EH (cell line): ENCODE measurements around the gene ACTR1A.
"Not testable (repeated sequence)": the region's sequence is repeated elsewhere in the genome, so short reads cannot be mapped to it uniquely, and the experiment has no call there.

ENCODE experiments used
- DNase-seq: peaks from one replicate; pipeline ENCODE4 v3.0.0-alpha.2; 2015; ENCODE audit warnings: low read depth

Gene ACTR1A

GRCh38 chr10:102514487-102515311, 12.2 kb upstream of the ACTR1A start:
- no peak for DNase-seq

- no peak for DNase-seq
Measured at GRCh38 chr10:102511583-102512274, 9.2 kb upstream of the ACTR1A start.

GRCh38 chr10:102509387-102509786, 6.9 kb upstream of the ACTR1A start:
- DNase-seq, result peak; percentile 74

GRCh38 chr10:102508506-102508905, 6.0 kb upstream of the ACTR1A start:
- no peak for DNase-seq

- DNase-seq, result no peak
Measured at GRCh38 chr10:102507521-102507920, 5.0 kb upstream of the ACTR1A start.

- no peak for DNase-seq
Measured at GRCh38 chr10:102505462-102506115, 3.1 kb upstream of the ACTR1A start.

- no peak for DNase-seq
Measured at GRCh38 chr10:102504976-102505300, 2.4 kb upstream of the ACTR1A start.

GRCh38 chr10:102504179-102504975, 1.9 kb upstream of the ACTR1A start:
- DNase-seq, result peak; percentile 54

GRCh38 chr10:102503264-102504178, 1.0 kb upstream of the ACTR1A start, which contains the start of gene SUFU:
Gene SUFU (plus strand): TSS chr10:102503972. CDS start chr10:102504153, 181 bp downstream.
- DNase-seq, result peak; percentile 98

- peak; percentile 100 for DNase-seq
Measured at GRCh38 chr10:102502029-102502336, 529 bp downstream of the ACTR1A start.

- DNase-seq, result peak; percentile 26
Measured at GRCh38 chr10:102501201-102502028, 1.1 kb downstream of the ACTR1A start.

- DNase-seq, result not testable (repeated sequence)
Measured at GRCh38 chr10:102500686-102501085, 1.8 kb downstream of the ACTR1A start.

GRCh38 chr10:102499356-102499755, 3.2 kb downstream of the ACTR1A start:
- DNase-seq, result no peak

- DNase-seq, result no peak
Measured at GRCh38 chr10:102497545-102497944, 5.0 kb downstream of the ACTR1A start.

- no peak for DNase-seq
Measured at GRCh38 chr10:102493771-102494170, 8.7 kb downstream of the ACTR1A start.

- no peak for DNase-seq
Measured at GRCh38 chr10:102492983-102493382, 9.5 kb downstream of the ACTR1A start.

GRCh38 chr10:102492344-102492939, 10.1 kb downstream of the ACTR1A start:
- no peak for DNase-seq

GRCh38 chr10:102491136-102491535, 11.4 kb downstream of the ACTR1A start:
- no peak for DNase-seq

GRCh38 chr10:102485093-102485784, 17.3 kb downstream of the ACTR1A start:
- no peak for DNase-seq
